OCI-LY3 (cell line): Measurements from ENCODE around the gene ROBO1.
"Not testable (repeated sequence)": the region's sequence is repeated elsewhere in the genome, so short reads cannot be mapped to it uniquely, and the experiment has no call there.

Experiments used
- CTCF ChIP-seq: fragments of 200-600, 300-600 bp; sonication (generic); IDR thresholded peaks from 2 replicates; pipeline ENCODE4 v1.5.1; 2014; ENCODE audit warnings: antibody characterized with exemption, low read length, low read depth
- EZH2phosphoT487 ChIP-seq: fragments of 200-600 bp; shearing (Covaris generic); IDR thresholded peaks from 2 replicates; pipeline ENCODE4 v1.6.1; 2018; ENCODE audit warnings: antibody characterized with exemption, mixed run types, low read depth

DNA sequence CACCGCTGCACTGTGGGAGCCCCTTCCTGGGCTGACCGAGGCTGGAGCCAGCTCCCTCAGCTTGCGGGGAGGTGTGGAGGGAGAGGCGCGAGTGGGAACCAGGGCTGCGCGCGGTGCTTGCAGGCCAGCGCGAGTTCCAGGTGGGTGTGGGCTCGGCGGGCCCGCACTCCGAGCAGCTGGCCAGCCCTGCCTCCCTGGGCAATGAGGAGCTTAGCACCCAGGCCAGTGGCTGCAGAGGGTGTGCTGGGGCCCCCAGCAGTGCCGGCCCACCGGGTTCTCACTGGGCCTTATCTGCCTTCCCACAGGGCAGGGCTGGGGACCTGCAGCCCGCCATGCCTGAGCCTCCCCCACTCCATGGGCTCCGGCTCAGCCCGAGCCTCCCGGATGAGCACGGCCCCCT lies 594.5 kb downstream of the ROBO1 start:
- TF ChIP-seq CTCF, EZH2phosphoT487: not testable (repeated sequence)
